Ureter (tissue), 1 donor: ENCODE results near the gene DPEP1. TPM values are rescaled to one million over a fixed set of nuclear protein-coding genes. Genes with fewer than 3 reads are reported as not detected.

Experiments
- DNase-seq: peaks from one replicate; pipeline ENCODE4 v3.0.0-alpha.2; 2020; ENCODE audit warnings: low spot score
- total RNA-seq: library from RNA; stranded (reverse); gene quantifications from one replicate; pipeline ENCODE4 v1.2.4, GENCODE V29; 2023
- donor health status: DM: yes; HTN: yes; CAD: no.

The DPEP1 gene
- total RNA-seq, 1 donor from 2014 or later: 0.75 TPM

- no peak for DNase-seq
Observed at GRCh38 chr16:89598199-89598598, 15.2 kb upstream of the DPEP1 start.

DNA sequence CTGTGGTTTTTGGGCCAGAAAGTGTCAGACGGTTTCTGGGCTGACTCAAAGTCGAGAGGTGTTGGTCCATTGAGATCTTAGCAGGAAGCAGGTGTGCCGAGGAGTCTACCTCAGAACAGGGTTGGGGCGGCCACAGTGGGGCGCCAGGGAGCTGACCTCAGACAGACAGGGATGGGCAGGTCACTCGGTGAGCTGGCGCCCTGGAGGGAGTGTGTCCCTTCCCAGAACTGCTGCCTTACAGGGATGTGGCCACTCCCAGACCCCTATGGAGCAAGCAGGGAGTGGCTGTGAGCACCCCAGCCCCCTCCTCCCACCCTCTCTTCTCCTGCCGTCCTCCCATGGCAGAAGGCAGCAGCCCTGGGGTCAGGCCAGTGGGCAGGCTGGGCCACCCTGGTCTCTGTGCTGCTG, 14.0 kb upstream of the DPEP1 start:
- no peak for DNase-seq

DNA sequence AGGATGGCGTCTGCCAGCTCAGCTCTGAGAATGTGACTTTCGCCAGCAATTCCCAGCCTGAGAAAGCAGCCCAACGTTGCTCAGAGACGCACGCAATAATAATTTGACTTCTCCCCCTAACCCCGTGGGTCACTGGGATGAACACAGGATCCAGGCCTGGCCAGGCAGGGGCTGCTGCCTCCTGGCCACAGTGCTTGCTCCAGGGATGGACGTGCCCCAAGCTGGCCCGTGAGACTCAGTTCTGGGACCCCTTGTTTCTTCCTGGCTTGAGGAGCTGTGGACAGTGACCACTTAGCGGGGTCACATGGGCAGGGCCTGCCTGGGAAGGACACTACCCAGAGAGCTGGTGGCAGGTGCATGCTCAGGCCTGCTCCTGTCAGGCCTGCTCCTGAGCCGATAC, 13.5 kb upstream of the DPEP1 start:
- DNase-seq: no peak

DNA sequence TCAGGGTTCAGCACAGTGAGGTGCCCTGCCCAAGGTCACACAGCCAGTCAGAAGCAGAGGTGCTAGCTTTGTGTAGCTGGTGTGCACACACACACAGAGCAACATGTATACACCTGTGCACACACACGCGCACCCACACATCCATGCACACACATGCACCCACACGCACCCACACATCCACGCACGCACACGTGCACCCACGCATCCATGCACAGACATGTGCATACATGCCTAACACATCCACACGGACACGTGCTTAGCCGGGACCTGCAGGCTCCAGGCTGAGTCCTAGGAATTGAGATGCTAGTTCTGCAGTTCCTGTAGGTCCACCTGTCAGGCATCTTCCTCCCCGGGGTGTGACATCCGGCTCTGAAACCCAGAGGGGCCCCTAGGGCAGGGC, 13.0 kb upstream of the DPEP1 start:
- no peak for DNase-seq

GRCh38 chr16:89600956-89601355, 12.5 kb upstream of the DPEP1 start:
- no peak for DNase-seq

- DNase-seq: peak; percentile 41
Observed at GRCh38 chr16:89601906-89602272, 11.6 kb upstream of the DPEP1 start.

GRCh38 chr16:89602273-89602951, 11.0 kb upstream of the DPEP1 start:
- DNase-seq: peak; percentile 63

DNA sequence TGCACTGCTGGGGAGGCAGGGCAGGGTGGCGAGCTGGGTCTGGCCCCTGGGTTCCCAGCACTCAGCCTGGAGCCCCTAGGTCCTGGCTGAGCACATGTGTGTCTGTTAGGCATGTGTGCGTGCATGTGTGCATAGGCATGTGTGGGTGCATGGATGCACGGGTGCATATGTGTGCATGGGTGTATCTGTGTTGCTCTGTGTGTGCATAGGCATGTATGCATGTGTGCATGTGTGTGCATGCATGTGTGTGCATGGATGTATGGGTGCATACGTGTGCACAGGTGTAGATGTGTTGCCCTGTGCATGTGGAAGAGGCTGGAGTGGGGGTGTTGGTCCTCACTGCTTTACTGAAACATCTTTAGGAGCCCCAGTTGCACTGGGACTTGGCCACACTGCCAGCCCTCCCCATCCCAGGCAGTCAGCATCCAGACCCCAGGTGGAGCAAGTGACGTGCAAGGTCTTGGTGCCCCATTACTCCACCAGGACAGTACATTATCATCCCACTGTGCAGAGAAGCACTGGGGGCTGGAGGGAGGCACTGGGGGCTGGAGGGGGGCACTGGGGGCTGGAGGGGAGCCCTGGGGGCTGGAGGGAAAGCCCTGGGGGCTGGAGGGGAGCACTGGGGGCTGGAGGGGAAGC, 10.4 kb upstream of the DPEP1 start:
- DNase-seq: no peak

DNA sequence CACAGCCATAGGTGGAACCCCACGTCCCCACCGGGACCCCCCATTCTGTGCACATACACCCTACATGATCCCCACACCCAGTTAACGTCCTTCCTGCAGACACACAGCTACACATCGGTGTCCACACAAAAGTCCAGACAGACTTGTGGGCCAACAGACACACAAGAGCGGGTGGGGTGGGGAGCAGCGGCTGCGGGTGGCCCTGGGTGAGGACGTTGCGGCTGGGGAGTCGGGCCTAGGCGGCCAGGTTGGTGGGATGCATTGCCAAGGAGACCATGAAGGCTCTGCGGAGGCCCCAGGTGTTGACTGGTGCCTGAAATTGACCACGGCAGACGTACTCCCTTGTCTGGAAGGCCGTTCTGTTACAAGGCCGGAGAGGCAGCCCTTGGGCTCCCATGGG, 8.7 kb upstream of the DPEP1 start:
- no peak for DNase-seq

GRCh38 chr16:89605186-89605970, 8.1 kb upstream of the DPEP1 start:
- no peak for DNase-seq

GRCh38 chr16:89606006-89606405, 7.4 kb upstream of the DPEP1 start:
- DNase-seq: no peak

DNA sequence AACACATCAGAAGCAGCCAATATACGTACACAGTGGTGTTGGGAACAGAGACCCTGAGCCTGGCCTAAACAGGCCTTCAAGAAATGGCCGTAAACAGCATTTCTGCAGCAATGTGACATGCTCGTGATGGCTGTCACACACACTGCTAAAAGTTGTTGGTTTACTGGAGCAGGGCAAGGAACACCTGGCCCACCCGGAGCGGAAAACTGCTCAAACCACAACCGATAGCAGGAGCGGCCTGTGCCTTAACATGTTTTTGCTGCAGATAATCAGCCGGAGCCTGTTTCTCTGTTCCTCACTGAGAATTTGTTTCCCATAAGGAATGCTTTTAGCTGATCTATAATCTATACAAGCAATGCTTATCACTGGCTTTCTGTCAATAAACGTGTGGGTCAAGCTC, 6.0 kb upstream of the DPEP1 start:
- no peak for DNase-seq

DNA sequence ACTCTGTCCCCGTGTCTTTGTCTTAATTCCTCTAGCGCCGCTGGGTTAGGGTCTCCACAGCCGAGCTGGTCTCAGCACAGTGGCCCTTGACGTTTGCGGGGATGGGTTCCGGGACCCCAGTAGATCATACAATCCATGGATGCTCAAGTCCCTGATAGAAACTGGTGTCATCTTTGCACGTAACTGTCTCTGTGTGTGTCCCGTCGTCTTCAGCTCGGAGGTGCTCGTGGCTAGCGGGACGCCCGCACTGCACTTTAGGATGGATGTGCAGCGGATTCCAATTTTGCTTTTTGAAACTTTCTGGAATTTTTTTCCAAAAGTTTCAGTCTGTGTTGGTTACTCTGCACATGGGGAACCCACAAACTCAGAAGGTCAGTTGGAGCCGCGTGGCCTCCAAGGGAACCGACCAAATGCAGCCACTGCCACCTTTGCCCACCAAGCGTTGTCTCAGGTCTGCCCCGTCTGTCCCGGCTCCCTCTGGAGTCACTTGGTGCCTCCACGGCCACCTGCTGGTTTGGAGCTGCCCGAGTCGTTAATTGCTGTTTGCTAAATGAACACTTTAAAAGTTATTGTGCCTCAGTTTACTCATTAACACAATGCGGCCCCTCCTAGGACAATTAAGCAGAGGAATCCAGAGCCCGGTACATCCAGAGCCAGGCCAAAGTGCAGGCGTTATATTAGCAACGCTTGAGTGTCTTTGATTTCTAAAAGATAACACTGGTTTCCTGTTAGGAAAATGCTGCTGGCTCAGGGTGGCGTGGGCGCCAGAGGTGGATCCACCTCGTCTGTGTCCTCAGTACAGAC, 5.3 kb upstream of the DPEP1 start:
- DNase-seq: no peak

DNA sequence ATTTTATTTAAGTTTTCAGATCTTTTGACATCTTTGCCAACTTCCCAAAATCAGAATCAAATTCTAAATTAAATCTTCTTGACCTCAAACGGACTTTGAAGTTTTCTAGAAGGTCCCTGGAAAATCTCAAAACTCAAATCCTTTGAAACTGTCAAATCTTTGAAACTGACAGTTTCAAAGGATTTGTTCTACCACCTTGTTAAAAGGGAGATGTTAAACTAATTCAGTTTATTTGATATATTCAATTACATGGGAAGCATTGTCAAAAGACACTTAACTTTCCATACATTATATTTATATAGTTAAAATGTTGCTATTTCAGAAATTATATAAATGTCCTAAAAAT, 3.4 kb upstream of the DPEP1 start:
- no peak for DNase-seq

- no peak for DNase-seq
Observed at GRCh38 chr16:89612415-89613166, 851 bp upstream of the DPEP1 start.

GRCh38 chr16:89613954-89614459, 565 bp downstream of the DPEP1 start:
- no peak for DNase-seq

- no peak for DNase-seq
Observed at GRCh38 chr16:89615176-89615575, 1.7 kb downstream of the DPEP1 start.

GRCh38 chr16:89615596-89616090, 2.2 kb downstream of the DPEP1 start:
- no peak for DNase-seq

GRCh38 chr16:89616623-89617022, 3.2 kb downstream of the DPEP1 start:
- DNase-seq: no peak

DNA sequence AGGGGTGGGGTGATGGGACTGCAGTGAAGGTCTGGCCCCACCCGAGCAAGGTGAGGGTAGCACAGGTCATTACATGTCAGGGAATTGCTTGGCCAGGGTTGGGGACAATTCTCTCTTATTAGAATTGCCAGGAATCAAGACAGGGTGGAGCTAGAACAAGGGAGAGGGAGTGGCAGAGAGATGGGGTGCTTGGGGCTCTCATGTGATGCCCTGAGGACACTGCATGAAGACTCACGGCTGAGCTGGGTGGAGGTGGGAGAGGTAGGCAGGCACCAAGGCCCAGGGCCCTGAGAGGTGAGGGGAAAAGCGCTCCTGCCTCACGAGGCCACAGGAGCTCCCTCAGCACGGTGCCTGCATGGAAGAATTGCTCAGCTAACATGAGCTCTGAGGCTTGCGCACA, 3.6 kb downstream of the DPEP1 start:
- no peak for DNase-seq
